ENCODE data around the gene POLR3F.

GRCh38 chr20:18532626-18533025 is 65.4 kb downstream of the POLR3F start:
- TF ChIP-seq EZH2 (IDR thresholded peaks at IDR 0.05; ENCODE audit: borderline replicate concordance), result no peak
- TF ChIP-seq, protein P1, sequence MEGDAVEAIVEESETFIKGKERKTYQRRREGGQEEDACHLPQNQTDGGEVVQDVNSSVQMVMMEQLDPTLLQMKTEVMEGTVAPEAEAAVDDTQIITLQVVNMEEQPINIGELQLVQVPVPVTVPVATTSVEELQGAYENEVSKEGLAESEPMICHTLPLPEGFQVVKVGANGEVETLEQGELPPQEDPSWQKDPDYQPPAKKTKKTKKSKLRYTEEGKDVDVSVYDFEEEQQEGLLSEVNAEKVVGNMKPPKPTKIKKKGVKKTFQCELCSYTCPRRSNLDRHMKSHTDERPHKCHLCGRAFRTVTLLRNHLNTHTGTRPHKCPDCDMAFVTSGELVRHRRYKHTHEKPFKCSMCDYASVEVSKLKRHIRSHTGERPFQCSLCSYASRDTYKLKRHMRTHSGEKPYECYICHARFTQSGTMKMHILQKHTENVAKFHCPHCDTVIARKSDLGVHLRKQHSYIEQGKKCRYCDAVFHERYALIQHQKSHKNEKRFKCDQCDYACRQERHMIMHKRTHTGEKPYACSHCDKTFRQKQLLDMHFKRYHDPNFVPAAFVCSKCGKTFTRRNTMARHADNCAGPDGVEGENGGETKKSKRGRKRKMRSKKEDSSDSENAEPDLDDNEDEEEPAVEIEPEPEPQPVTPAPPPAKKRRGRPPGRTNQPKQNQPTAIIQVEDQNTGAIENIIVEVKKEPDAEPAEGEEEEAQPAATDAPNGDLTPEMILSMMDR (IDR thresholded peaks at IDR 0.05; ENCODE audit: poor library complexity), result no peak
- no peak for TF ChIP-seq EZH2phosphoT487 (IDR thresholded peaks at IDR 0.05; ENCODE audit: low read depth, severe bottlenecking, unreplicated experiment)
